Kidney (tissue), 14 donors: ENCODE data around the gene GLP2R. TPM values are rescaled to one million over a fixed set of nuclear protein-coding genes. Genes with fewer than 3 reads are reported as not detected.
A peak's percentile ranks its signal among the peaks of the same experiment; 100 is the strongest.

ENCODE experiments used
- DNase-seq, 5 donors: peaks; one replicate each; pipeline ENCODE4 v3.0.0-alpha.2; 2013 to 2020
- FAIRE-seq: peaks from 2 replicates; lab custom pipeline; 2012; peaks lifted over from hg19 to GRCh38; lab: Jason Lieb, UNC
- H3K27ac ChIP-seq, 2 donors: one replicate each; pipeline ENCODE4 v1.7.0; 2013; ENCODE audit warnings: low read depth in 2 of 2, low read length in 2 of 2, inconsistent platforms in 1 of 2
- H3K27me3 ChIP-seq: one replicate; pipeline ENCODE4 v1.7.1; 2013; ENCODE audit warnings: low read length, inconsistent platforms; ENCODE audit not compliant: control insufficient read depth, insufficient read depth
- H3K36me3 ChIP-seq, 3 donors: one replicate each; pipeline versions ENCODE4 v1.7.0 to v1.7.1; 2013; ENCODE audit warnings: low read length in 3 of 3, control low read depth in 1 of 3, inconsistent platforms in 1 of 3; ENCODE audit not compliant: insufficient read depth in 3 of 3, control insufficient read depth in 2 of 3
- H3K4me1 ChIP-seq, 3 donors: one replicate each; pipeline versions ENCODE4 v1.7.0 to v1.7.1; 2013; ENCODE audit warnings: low read length in 3 of 3, inconsistent platforms in 1 of 3, low read depth in 1 of 3; ENCODE audit not compliant: control insufficient read depth in 2 of 3, insufficient read depth in 2 of 3
- H3K4me3 ChIP-seq, 3 donors: one replicate each; pipeline versions ENCODE4 v1.7.0 to v1.8.1; 2013; ENCODE audit warnings: low read length in 3 of 3, control low read depth in 1 of 3, inconsistent platforms in 1 of 3
- H3K9ac ChIP-seq, 3 donors: one replicate each; pipeline versions ENCODE4 v1.7.0 to v1.7.1; 2013; ENCODE audit warnings: low read length in 3 of 3, control low read depth in 1 of 3, inconsistent platforms in 1 of 3
- H3K9me3 ChIP-seq, 3 donors: one replicate each; pipeline versions ENCODE4 v1.7.0 to v1.7.1; 2013; ENCODE audit warnings: low read length in 3 of 3, control low read depth in 1 of 3, inconsistent platforms in 1 of 3; ENCODE audit not compliant: control insufficient read depth in 2 of 3, insufficient read depth in 1 of 3
- intact Hi-C: fragments of 100-400 bp; cut with DNase I; formaldehyde crosslinking; loops from one replicate; pipeline ENCODE4 v1.11.1; 2022
- polyA plus RNA-seq: library from polyadenylated mRNA; stranded (reverse); fragments of 350-450 nt; fragmentation: Illumina TruSeq; extraction: RNeasy Lipid Tissue Mini Kit (QIAGEN cat#74804); gene quantifications from one replicate; pipeline ENCODE4 v1.2.3, GENCODE V29; 2014; ENCODE audit warnings: low read depth, low replicate concordance; ENCODE audit not compliant: insufficient read depth
- total RNA-seq: library from RNA; stranded (reverse); fragmentation: NEBNext Ultra II Directional; extraction: Animal tissue kit (Norgen Biotek cat#: 25700); gene quantifications from one replicate; pipeline ENCODE4 v1.2.1, GENCODE V29; 2021
- TF ChIP-seq, protein P1 (sequence below): IDR thresholded peaks from 3 replicates; pipeline ENCODE4 v1.5.1; 2012; ENCODE audit warnings: mild to moderate bottlenecking, moderate library complexity, borderline replicate concordance; ENCODE audit not compliant: insufficient read depth; ENCODE audit errors: extremely low read depth
- donor health status: control.
- donor health status: control.
- donor health status: control.
- donor health status: control.
- donor health status: control.
- donor health status: DM: yes; HTN: yes; CAD: no.
- donor health status: Normal renal cell carcinoma (clear cell type).

Gene GLP2R
- total and polyA plus RNA-seq, 2 donors from 2014 or later, result not detected

DNA sequence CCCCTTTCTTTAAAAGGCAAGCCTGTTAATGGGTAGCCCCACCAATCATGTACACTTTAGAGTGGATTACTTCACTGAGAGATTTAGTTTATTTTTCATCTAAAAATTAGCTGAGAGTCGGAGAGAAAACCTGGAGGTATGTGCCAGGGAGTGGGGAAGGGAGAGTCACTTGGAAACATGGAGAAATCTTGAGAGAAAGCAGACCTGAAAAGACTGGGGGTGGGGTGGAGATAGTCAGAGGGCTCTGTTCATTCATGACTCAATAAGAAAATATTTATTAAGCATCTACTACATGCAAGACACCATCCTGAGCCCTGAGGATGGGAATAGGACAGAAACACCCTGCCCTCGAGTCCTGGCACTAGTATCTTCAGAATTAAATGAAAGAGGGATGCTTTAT is 106.8 kb downstream of the GLP2R start:
- Histone ChIP-seq H3K9me3 (no peaks in the 10 kb centered on the region), H3K4me1 (no peaks in the 10 kb centered on the region), H3K36me3 (no peaks in the 10 kb centered on the region), H3K27ac (no peak overlapping the region), H3K27me3 (no peaks in the 10 kb centered on the region), H3K4me3 (no peak overlapping the region), H3K9ac (no peak overlapping the region)
- DNase-seq (no peak), FAIRE-seq (no peak)
- TF ChIP-seq, protein P1, sequence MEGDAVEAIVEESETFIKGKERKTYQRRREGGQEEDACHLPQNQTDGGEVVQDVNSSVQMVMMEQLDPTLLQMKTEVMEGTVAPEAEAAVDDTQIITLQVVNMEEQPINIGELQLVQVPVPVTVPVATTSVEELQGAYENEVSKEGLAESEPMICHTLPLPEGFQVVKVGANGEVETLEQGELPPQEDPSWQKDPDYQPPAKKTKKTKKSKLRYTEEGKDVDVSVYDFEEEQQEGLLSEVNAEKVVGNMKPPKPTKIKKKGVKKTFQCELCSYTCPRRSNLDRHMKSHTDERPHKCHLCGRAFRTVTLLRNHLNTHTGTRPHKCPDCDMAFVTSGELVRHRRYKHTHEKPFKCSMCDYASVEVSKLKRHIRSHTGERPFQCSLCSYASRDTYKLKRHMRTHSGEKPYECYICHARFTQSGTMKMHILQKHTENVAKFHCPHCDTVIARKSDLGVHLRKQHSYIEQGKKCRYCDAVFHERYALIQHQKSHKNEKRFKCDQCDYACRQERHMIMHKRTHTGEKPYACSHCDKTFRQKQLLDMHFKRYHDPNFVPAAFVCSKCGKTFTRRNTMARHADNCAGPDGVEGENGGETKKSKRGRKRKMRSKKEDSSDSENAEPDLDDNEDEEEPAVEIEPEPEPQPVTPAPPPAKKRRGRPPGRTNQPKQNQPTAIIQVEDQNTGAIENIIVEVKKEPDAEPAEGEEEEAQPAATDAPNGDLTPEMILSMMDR, result no peak
- intact Hi-C loops, result no loop called here

DNA sequence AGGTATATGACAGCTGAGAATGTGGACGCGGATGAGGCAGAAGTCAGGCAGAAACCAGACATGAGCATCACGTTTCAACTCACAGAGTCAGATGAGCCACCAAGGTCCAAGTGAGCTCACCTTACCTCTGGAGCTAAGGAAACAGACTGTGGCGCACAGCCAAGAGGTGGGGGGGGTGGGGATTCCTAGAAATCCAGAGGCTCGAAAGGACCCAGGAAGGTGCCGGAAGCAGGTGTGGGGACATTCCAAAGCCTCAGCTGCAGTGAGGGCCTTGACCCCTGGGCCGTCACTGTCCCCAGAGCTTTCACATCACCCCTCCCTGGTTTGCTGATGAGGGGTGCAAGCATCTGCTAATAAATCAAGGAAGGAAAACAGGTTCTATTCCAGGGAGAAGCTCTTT is 108.6 kb downstream of the GLP2R start:
- Histone ChIP-seq H3K36me3 (peaks cover 0 to 3% (median 0%) of the 10 kb centered on the region in 3 donors), H3K27me3 (no peaks in the 10 kb centered on the region), H3K4me3 (no peak overlapping the region), H3K9ac (no peak overlapping the region), H3K9me3 (peaks cover 0 to 2% (median 0%) of the 10 kb centered on the region in 3 donors), H3K4me1 (no peaks in the 10 kb centered on the region), H3K27ac (no peak overlapping the region)
- intact Hi-C loops, result no loop called here
- DNase-seq (peak in 1 of 5 donors; percentile 45), FAIRE-seq (no peak)
- TF ChIP-seq, protein P1, result no peak

DNA sequence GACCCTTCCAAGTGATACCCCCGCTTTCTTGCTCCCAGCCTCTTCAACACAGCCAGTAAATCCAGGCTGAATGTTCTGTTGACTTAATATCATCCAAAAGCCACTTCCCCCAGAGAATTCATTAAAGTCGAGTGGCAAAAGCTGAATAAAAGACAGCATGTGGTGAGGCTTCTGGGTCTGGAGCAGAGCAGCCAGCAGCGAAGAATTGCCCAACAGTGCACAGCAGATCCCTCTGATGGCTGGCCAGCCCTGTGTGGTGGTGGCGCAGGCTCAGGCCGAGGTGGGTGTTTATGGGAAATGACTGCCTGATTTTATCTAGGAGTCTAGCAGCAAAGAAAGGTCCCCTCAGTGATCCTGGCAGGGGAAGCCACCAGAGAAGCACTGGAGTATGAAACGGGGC is 109.7 kb downstream of the GLP2R start:
- intact Hi-C loops, result no loop called here
- H3K4me1 ChIP-seq, result no peaks in the 10 kb centered on the region
- peaks cover 0 to 2% (median 0%) of the 10 kb centered on the region in 3 donors for H3K9me3 ChIP-seq
- TF ChIP-seq, protein P1, result no peak
- H3K9ac ChIP-seq, result no peak overlapping the region
- DNase-seq (peak in 1 of 5 donors; percentile 49), FAIRE-seq (no peak)
- H3K27me3 ChIP-seq, result no peaks in the 10 kb centered on the region
- no peak overlapping the region for H3K27ac ChIP-seq
- H3K4me3 ChIP-seq, result no peak overlapping the region
- peaks cover 0 to 3% (median 0%) of the 10 kb centered on the region in 3 donors for H3K36me3 ChIP-seq

DNA sequence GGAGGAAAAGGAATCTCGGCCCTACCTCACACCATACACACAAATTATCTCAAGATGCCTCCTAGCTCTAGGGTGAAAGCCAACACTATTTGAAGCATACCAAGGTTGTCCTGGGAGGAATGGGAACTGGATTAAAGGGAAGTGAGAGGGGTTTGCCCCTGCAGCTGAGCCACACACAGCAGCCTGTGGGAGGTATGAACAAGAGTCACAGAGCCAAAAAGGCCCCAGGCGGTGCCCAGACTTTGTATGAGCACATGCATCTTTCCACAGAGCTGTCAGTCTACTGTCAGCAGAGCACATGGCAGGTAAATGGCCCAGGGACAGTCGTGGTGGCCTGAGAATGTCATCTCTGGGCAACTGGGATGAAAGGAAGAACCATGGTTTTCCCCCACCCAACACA is 110.4 kb downstream of the GLP2R start:
- Histone ChIP-seq H3K36me3 (peaks cover 0 to 3% (median 0%) of the 10 kb centered on the region in 3 donors), H3K4me3 (no peak overlapping the region), H3K27ac (no peak overlapping the region), H3K9me3 (peaks cover 0 to 2% (median 0%) of the 10 kb centered on the region in 3 donors), H3K9ac (no peak overlapping the region), H3K27me3 (no peaks in the 10 kb centered on the region), H3K4me1 (no peaks in the 10 kb centered on the region)
- no peak for FAIRE-seq
- DNase-seq, result peak in 1 of 5 donors; percentile 9
- TF ChIP-seq, protein P1, result no peak
- intact Hi-C loops, result no loop called here
